ENCODE measurements around the gene FAM107A. TPM values are rescaled to one million over a fixed set of nuclear protein-coding genes. Genes with fewer than 3 reads are reported as not detected.

Gene FAM107A
- total and polyA plus RNA-seq, 5 donors from 2014 or later: not detected

DNA sequence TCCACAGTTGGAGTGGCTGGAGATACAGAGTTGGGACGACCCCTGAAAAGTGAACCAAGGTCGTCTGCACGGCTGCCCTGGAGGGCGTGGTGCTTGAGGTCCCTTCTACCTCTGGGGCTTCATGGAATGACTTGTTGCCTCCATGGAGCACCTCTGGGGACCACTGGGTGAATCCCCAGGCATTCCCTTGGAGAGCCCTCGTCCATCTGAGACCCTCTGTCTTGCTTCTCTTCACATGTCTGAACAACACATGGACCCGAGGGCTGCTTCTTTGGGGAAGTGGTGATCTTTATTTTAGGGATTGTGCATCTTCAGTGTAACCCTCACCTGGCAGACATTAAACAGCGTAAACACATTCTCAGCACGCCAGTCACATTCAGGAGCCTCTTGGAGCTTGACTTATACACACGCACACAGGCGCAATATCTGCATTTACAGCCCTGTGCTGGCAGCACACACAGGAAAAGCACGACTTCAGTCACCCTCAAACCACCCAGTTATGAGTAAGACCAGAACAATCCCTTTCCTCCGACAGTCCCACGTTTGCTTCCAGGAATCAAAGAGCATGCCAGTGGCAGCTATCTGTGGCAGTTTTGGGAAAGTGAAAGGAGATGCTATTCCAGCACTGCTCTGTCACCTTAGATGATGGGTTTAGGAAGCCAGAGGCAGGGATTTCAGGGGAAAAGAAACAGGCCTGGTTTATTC lies 12.6 kb downstream of the FAM107A start:
- Mint-ChIP-seq H3K27me3 (no peaks in the 10 kb centered on the region), H3K9me3 (no peaks in the 10 kb centered on the region), H3K4me1 (peaks cover 0 to 8% (median under 1%) of the 10 kb centered on the region in 4 donors), H3K36me3 (no peaks in the 10 kb centered on the region), H3K4me3 (no peak overlapping the region), H3K27ac (no peak overlapping the region)
- H3K27me3 ChIP-seq (ENCODE audit: control insufficient read depth, insufficient read depth, low read length): no peaks in the 10 kb centered on the region
- H3K27ac ChIP-seq (ENCODE audit: insufficient read depth, low read length, poor library complexity, severe bottlenecking): no peak overlapping the region
- H3K4me3 ChIP-seq (ENCODE audit: low read depth, low read length): no peak overlapping the region
- H3K4me1 ChIP-seq (ENCODE audit: control insufficient read depth, insufficient read depth, low read length, poor library complexity, severe bottlenecking): peaks cover 5% of the 10 kb centered on the region
- H3K9me3 ChIP-seq (ENCODE audit: control insufficient read depth in 2 of 2, low read length in 2 of 2): no peaks in the 10 kb centered on the region
- DNase-seq (no peak), ATAC-seq (ENCODE audit: low read depth in 2 of 2) (no peak)
- no peaks in the 10 kb centered on the region for H3K36me3 ChIP-seq (ENCODE audit: control insufficient read depth, insufficient read depth, low read length)

DNA sequence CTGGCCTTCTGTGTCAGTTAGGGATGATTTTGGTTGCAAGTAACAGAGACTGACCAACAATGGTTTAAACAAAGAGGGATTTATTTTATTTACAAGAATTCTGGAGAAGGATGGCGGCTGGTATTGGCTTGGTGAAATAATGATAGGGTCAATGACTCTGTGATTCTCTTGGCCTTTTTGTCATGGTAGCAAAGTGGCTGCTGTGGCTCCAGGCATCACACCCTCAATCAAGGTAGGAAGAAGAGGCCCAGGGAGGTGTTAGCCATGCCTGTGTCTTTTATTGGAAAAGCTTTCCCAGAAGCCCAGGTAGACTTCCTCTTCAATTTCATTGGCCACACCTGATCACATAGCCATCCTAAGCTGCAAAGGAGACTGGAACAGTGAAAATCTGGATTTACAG lies 13.1 kb downstream of the FAM107A start:
- ATAC-seq (ENCODE audit: low read depth in 2 of 2): no peak
- H3K27ac Mint-ChIP-seq: no peak overlapping the region
- H3K9me3 Mint-ChIP-seq: no peaks in the 10 kb centered on the region
- no peaks in the 10 kb centered on the region for H3K36me3 Mint-ChIP-seq
- Histone ChIP-seq H3K4me1 (ENCODE audit: control insufficient read depth, insufficient read depth, low read length, poor library complexity, severe bottlenecking) (peaks cover 5% of the 10 kb centered on the region), H3K4me3 (ENCODE audit: low read depth, low read length) (no peak overlapping the region), H3K36me3 (ENCODE audit: control insufficient read depth, insufficient read depth, low read length) (no peaks in the 10 kb centered on the region), H3K27me3 (ENCODE audit: control insufficient read depth, insufficient read depth, low read length) (no peaks in the 10 kb centered on the region), H3K27ac (ENCODE audit: insufficient read depth, low read length, poor library complexity, severe bottlenecking) (no peak overlapping the region), H3K9me3 (ENCODE audit: control insufficient read depth in 2 of 2, low read length in 2 of 2) (no peaks in the 10 kb centered on the region)
- no peaks in the 10 kb centered on the region for H3K27me3 Mint-ChIP-seq
- no peak for DNase-seq
- peaks cover 0 to 7% (median under 1%) of the 10 kb centered on the region in 4 donors for H3K4me1 Mint-ChIP-seq
- no peak overlapping the region for H3K4me3 Mint-ChIP-seq

DNA sequence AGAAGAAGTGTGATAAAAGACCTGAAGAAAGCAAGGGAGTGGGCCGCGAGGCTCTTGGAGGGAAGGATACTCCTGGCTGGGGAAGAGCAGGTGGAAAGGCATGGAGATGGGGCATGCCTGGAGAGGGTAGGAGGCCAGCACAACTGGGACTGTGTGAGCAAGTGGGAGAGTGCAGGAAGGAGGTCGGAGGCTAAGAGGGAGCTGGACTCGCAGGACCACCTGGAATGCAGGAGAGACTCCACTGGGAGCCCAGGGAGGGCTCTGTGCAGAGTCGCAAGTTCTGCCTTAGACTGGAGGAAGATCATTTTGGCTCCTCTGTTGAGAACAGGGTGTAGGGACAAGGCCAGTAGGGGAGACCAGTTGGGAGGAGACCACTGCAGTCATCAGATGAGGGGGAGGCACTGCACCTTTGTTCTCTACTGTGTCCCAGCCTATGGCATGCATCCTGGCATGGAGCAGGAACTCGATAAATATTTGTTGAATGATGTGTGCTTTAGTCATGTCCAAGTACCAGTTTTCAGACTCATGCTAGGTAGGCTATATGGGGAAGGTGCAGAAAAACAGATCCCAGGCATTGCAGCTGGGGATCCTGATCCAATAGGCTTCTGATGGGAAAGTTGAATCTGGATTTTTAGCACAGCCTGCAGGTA lies 13.7 kb downstream of the FAM107A start:
- H3K36me3 Mint-ChIP-seq: no peaks in the 10 kb centered on the region
- peaks cover 0 to 2% (median 0%) of the 10 kb centered on the region in 4 donors for H3K4me1 Mint-ChIP-seq
- no peaks in the 10 kb centered on the region for H3K27me3 ChIP-seq (ENCODE audit: control insufficient read depth, insufficient read depth, low read length)
- H3K36me3 ChIP-seq (ENCODE audit: control insufficient read depth, insufficient read depth, low read length): no peaks in the 10 kb centered on the region
- DNase-seq (no peak), ATAC-seq (ENCODE audit: low read depth in 2 of 2) (no peak)
- no peak overlapping the region for H3K4me3 Mint-ChIP-seq
- no peaks in the 10 kb centered on the region for H3K9me3 Mint-ChIP-seq
- H3K4me1 ChIP-seq (ENCODE audit: control insufficient read depth, insufficient read depth, low read length, poor library complexity, severe bottlenecking): peaks cover under 1% of the 10 kb centered on the region
- H3K27ac ChIP-seq (ENCODE audit: insufficient read depth, low read length, poor library complexity, severe bottlenecking): no peak overlapping the region
- H3K27ac Mint-ChIP-seq: no peak overlapping the region
- H3K27me3 Mint-ChIP-seq: peaks cover under 1% of the 10 kb centered on the region
- H3K4me3 ChIP-seq (ENCODE audit: low read depth, low read length): no peak overlapping the region
- H3K9me3 ChIP-seq (ENCODE audit: control insufficient read depth in 2 of 2, low read length in 2 of 2): no peaks in the 10 kb centered on the region

DNA sequence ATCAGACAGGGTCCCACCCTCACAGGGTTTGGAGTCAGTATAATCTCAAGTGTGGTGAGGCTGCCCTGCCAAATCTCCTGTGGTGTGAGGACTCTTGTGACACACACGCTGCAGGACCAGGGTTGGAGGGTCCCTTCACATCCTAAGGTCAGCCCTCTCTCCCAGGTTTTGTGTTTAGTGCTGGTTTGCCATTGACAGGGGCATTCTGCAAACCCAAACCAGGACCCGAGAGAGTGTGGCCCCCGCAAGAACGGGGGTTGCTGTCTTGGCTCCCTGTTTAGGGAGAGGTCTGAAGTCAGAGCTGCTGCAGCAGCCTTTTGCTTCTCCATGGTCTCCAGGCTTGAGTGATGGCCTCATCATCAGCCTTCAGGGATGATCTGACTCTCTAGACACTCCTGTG lies 14.7 kb downstream of the FAM107A start:
- ATAC-seq (ENCODE audit: low read depth in 2 of 2) (no peak), DNase-seq (no peak)
- Histone ChIP-seq H3K9me3 (ENCODE audit: control insufficient read depth in 2 of 2, low read length in 2 of 2) (no peaks in the 10 kb centered on the region), H3K4me1 (ENCODE audit: control insufficient read depth, insufficient read depth, low read length, poor library complexity, severe bottlenecking) (no peaks in the 10 kb centered on the region), H3K36me3 (ENCODE audit: control insufficient read depth, insufficient read depth, low read length) (no peaks in the 10 kb centered on the region), H3K27me3 (ENCODE audit: control insufficient read depth, insufficient read depth, low read length) (no peaks in the 10 kb centered on the region), H3K4me3 (ENCODE audit: low read depth, low read length) (no peak overlapping the region), H3K27ac (ENCODE audit: insufficient read depth, low read length, poor library complexity, severe bottlenecking) (no peak overlapping the region)
- H3K4me1 Mint-ChIP-seq: no peaks in the 10 kb centered on the region
- no peaks in the 10 kb centered on the region for H3K36me3 Mint-ChIP-seq
- no peak overlapping the region for H3K4me3 Mint-ChIP-seq
- H3K27ac Mint-ChIP-seq: no peak overlapping the region
- peaks cover 4% of the 10 kb centered on the region for H3K27me3 Mint-ChIP-seq
- H3K9me3 Mint-ChIP-seq: no peaks in the 10 kb centered on the region

DNA sequence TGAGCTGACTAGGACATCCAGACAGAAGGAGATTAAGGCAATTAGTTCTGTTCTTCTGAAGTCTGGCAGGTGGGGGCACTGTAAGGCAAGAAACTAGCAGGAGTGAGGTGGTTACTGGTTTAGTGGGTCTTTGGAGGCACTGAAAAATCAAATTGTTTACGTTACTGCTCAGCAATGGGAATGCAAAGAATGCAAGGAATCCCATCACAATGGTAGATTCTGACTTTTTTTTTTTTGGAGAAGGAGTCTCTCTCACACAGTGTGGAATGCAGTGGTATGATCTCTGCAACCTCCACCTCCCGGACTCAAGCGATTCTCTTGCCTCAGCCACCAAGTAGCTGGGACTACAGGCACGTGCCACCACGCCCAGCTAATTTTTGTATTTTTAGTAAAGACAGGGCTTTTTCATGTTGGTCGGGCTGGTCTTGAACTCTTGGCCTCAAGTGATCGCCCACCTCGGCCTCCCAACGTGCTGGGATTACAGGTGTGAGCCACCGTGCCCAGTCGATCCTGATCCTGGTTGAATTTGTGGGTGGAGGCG lies 16.4 kb downstream of the FAM107A start:
- no peaks in the 10 kb centered on the region for H3K4me1 Mint-ChIP-seq
- no peaks in the 10 kb centered on the region for H3K9me3 Mint-ChIP-seq
- Histone ChIP-seq H3K4me1 (ENCODE audit: control insufficient read depth, insufficient read depth, low read length, poor library complexity, severe bottlenecking) (no peaks in the 10 kb centered on the region), H3K4me3 (ENCODE audit: low read depth, low read length) (no peak overlapping the region), H3K9me3 (ENCODE audit: control insufficient read depth in 2 of 2, low read length in 2 of 2) (no peaks in the 10 kb centered on the region), H3K36me3 (ENCODE audit: control insufficient read depth, insufficient read depth, low read length) (no peaks in the 10 kb centered on the region), H3K27ac (ENCODE audit: insufficient read depth, low read length, poor library complexity, severe bottlenecking) (no peak overlapping the region), H3K27me3 (ENCODE audit: control insufficient read depth, insufficient read depth, low read length) (no peaks in the 10 kb centered on the region)
- no peak overlapping the region for H3K27ac Mint-ChIP-seq
- H3K36me3 Mint-ChIP-seq: no peaks in the 10 kb centered on the region
- peaks cover 4% of the 10 kb centered on the region for H3K27me3 Mint-ChIP-seq
- H3K4me3 Mint-ChIP-seq: no peak overlapping the region
- ATAC-seq (ENCODE audit: low read depth in 2 of 2) (no peak), DNase-seq (no peak)

DNA sequence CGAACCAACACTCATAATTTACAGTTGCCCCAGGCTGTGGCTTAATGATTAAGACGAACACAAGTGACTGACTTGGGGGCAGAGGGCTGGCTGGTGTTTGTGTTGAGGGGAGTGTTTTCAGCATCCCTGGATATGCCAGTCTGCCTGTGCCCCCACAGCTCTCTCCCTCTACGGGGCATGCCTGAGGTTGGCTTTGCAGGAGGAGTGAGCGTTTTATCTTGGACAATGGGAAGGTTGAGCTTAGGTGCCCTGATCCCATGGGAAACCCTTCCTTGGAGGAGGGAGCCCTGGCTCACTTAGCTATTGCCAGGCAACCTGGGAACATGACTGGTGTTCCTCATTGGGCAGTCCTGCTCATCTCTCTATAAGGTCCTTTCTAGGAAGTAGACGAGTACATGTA lies 17.6 kb downstream of the FAM107A start:
- no peaks in the 10 kb centered on the region for H3K27me3 ChIP-seq (ENCODE audit: control insufficient read depth, insufficient read depth, low read length)
- no peaks in the 10 kb centered on the region for H3K4me1 Mint-ChIP-seq
- no peaks in the 10 kb centered on the region for H3K4me1 ChIP-seq (ENCODE audit: control insufficient read depth, insufficient read depth, low read length, poor library complexity, severe bottlenecking)
- no peak overlapping the region for H3K27ac ChIP-seq (ENCODE audit: insufficient read depth, low read length, poor library complexity, severe bottlenecking)
- peaks cover 5% of the 10 kb centered on the region for H3K27me3 Mint-ChIP-seq
- no peaks in the 10 kb centered on the region for H3K9me3 ChIP-seq (ENCODE audit: control insufficient read depth in 2 of 2, low read length in 2 of 2)
- ATAC-seq (ENCODE audit: low read depth in 2 of 2): no peak
- no peak for DNase-seq
- no peaks in the 10 kb centered on the region for H3K9me3 Mint-ChIP-seq
- no peak overlapping the region for H3K27ac Mint-ChIP-seq
- no peak overlapping the region for H3K4me3 Mint-ChIP-seq
- no peaks in the 10 kb centered on the region for H3K36me3 ChIP-seq (ENCODE audit: control insufficient read depth, insufficient read depth, low read length)
- no peaks in the 10 kb centered on the region for H3K36me3 Mint-ChIP-seq
- H3K4me3 ChIP-seq (ENCODE audit: low read depth, low read length): no peak overlapping the region

DNA sequence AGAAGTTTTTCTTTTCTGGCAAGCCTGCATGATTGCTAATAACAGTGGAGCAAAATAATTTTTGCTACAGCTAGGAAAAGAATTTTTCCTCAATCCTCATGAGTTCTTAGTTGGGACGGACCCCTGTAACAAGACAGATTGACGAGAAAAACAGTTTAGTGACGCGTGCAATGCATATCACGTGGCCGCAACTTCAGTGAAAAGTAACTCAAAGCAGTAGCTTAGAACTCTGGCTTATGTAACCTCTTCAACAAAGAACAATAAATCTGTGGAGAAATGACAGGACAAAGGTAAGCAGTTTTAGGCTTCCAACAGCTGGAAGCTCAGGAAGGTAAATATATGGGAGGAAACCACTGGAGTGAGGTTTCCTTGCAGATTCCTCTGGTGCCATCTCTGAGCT lies 19.7 kb downstream of the FAM107A start:
- H3K27ac ChIP-seq (ENCODE audit: insufficient read depth, low read length, poor library complexity, severe bottlenecking): no peak overlapping the region
- H3K9me3 ChIP-seq (ENCODE audit: control insufficient read depth in 2 of 2, low read length in 2 of 2): no peaks in the 10 kb centered on the region
- no peaks in the 10 kb centered on the region for H3K36me3 Mint-ChIP-seq
- DNase-seq: no peak
- no peaks in the 10 kb centered on the region for H3K4me1 Mint-ChIP-seq
- H3K27me3 Mint-ChIP-seq: peaks cover 9% of the 10 kb centered on the region
- H3K4me3 ChIP-seq (ENCODE audit: low read depth, low read length): no peak overlapping the region
- no peaks in the 10 kb centered on the region for H3K4me1 ChIP-seq (ENCODE audit: control insufficient read depth, insufficient read depth, low read length, poor library complexity, severe bottlenecking)
- ATAC-seq (ENCODE audit: low read depth in 2 of 2): no peak
- H3K4me3 Mint-ChIP-seq: no peak overlapping the region
- no peaks in the 10 kb centered on the region for H3K27me3 ChIP-seq (ENCODE audit: control insufficient read depth, insufficient read depth, low read length)
- H3K27ac Mint-ChIP-seq: no peak overlapping the region
- no peaks in the 10 kb centered on the region for H3K36me3 ChIP-seq (ENCODE audit: control insufficient read depth, insufficient read depth, low read length)
- H3K9me3 Mint-ChIP-seq: peaks cover 0 to 2% (median 0%) of the 10 kb centered on the region in 7 donors
